Kidney (tissue), 14 donors: Measurements from ENCODE around the gene PPT1. TPM values are rescaled to one million over a fixed set of nuclear protein-coding genes. Genes with fewer than 3 reads are reported as not detected.

Experiments
- DNase-seq, 5 donors: peaks; one replicate each; pipeline ENCODE4 v3.0.0-alpha.2; 2013 to 2020
- FAIRE-seq: peaks from 2 replicates; lab custom pipeline; 2012; peaks lifted over from hg19 to GRCh38; lab: Jason Lieb, UNC
- H3K27ac ChIP-seq, 2 donors: one replicate each; pipeline ENCODE4 v1.7.0; 2013; ENCODE audit warnings: low read depth in 2 of 2, low read length in 2 of 2, inconsistent platforms in 1 of 2
- H3K27me3 ChIP-seq: one replicate; pipeline ENCODE4 v1.7.1; 2013; ENCODE audit warnings: low read length, inconsistent platforms; ENCODE audit not compliant: control insufficient read depth, insufficient read depth
- H3K36me3 ChIP-seq, 3 donors: one replicate each; pipeline versions ENCODE4 v1.7.0 to v1.7.1; 2013; ENCODE audit warnings: low read length in 3 of 3, control low read depth in 1 of 3, inconsistent platforms in 1 of 3; ENCODE audit not compliant: insufficient read depth in 3 of 3, control insufficient read depth in 2 of 3
- H3K4me1 ChIP-seq, 3 donors: one replicate each; pipeline versions ENCODE4 v1.7.0 to v1.7.1; 2013; ENCODE audit warnings: low read length in 3 of 3, inconsistent platforms in 1 of 3, low read depth in 1 of 3; ENCODE audit not compliant: control insufficient read depth in 2 of 3, insufficient read depth in 2 of 3
- H3K4me3 ChIP-seq, 3 donors: one replicate each; pipeline versions ENCODE4 v1.7.0 to v1.8.1; 2013; ENCODE audit warnings: low read length in 3 of 3, control low read depth in 1 of 3, inconsistent platforms in 1 of 3
- H3K9ac ChIP-seq, 3 donors: one replicate each; pipeline versions ENCODE4 v1.7.0 to v1.7.1; 2013; ENCODE audit warnings: low read length in 3 of 3, control low read depth in 1 of 3, inconsistent platforms in 1 of 3
- H3K9me3 ChIP-seq, 3 donors: one replicate each; pipeline versions ENCODE4 v1.7.0 to v1.7.1; 2013; ENCODE audit warnings: low read length in 3 of 3, control low read depth in 1 of 3, inconsistent platforms in 1 of 3; ENCODE audit not compliant: control insufficient read depth in 2 of 3, insufficient read depth in 1 of 3
- CTCF ChIP-seq: IDR thresholded peaks from 3 replicates; pipeline ENCODE4 v1.5.1; 2012; ENCODE audit warnings: mild to moderate bottlenecking, moderate library complexity, borderline replicate concordance; ENCODE audit not compliant: insufficient read depth; ENCODE audit errors: extremely low read depth
- intact Hi-C: fragments of 100-400 bp; cut with DNase I; formaldehyde crosslinking; loops from one replicate; pipeline ENCODE4 v1.11.1; 2022
- polyA plus RNA-seq: library from polyadenylated mRNA; stranded (reverse); fragments of 350-450 nt; fragmentation: Illumina TruSeq; extraction: RNeasy Lipid Tissue Mini Kit (QIAGEN cat#74804); gene quantifications from one replicate; pipeline ENCODE4 v1.2.3, GENCODE V29; 2014; ENCODE audit warnings: low read depth, low replicate concordance; ENCODE audit not compliant: insufficient read depth
- total RNA-seq: library from RNA; stranded (reverse); fragmentation: NEBNext Ultra II Directional; extraction: Animal tissue kit (Norgen Biotek cat#: 25700); gene quantifications from one replicate; pipeline ENCODE4 v1.2.1, GENCODE V29; 2021
- donor health status: control.
- donor health status: control.
- donor health status: control.
- donor health status: control.
- donor health status: control.
- donor health status: DM: yes; HTN: yes; CAD: no.
- donor health status: Normal renal cell carcinoma (clear cell type).

Gene PPT1
- total and polyA plus RNA-seq, 2 donors from 2014 or later: 95.5 to 110 TPM

DNA sequence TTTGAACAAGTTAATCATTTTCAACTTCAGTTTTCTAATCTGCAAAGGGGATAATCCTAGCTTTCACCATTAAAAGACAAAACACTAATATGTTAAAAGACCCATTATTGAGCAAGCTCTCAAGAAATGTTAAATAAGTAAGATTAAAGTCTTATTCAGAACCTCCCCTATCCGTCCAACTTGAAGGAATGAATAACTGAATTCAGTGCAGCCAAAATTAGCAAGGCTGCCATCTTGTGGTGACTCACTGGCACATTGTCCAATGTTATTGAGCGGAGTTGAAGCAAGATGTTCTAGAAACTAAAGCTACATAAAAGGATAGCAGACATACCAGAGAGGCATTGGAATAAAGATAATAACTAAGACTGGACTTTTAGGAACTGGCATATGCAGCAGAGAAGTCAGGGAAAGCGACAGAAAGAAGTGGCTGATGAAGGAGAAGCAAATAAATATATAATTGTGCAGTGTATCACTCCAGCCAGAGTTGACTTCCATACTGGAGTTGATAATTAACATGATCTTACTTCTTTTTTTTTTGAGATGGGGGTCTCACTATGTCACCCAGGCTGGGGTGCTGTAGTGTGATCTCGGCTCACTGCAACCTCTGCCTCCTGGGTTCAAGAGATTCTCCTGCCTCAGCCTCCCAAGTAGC, 64.7 kb downstream of the PPT1 start:
- Histone ChIP-seq H3K4me3 (no peak overlapping the region), H3K9me3 (no peaks in the 10 kb centered on the region), H3K27ac (no peak overlapping the region), H3K4me1 (no peaks in the 10 kb centered on the region), H3K36me3 (no peaks in the 10 kb centered on the region), H3K9ac (no peak overlapping the region), H3K27me3 (no peaks in the 10 kb centered on the region)
- peak; percentile 66 for TF ChIP-seq CTCF
- FAIRE-seq (peak; percentile 51), DNase-seq (peak in 3 of 5 donors; percentile 43 to 75 (median 72))
- intact Hi-C loops: no loop called here

DNA sequence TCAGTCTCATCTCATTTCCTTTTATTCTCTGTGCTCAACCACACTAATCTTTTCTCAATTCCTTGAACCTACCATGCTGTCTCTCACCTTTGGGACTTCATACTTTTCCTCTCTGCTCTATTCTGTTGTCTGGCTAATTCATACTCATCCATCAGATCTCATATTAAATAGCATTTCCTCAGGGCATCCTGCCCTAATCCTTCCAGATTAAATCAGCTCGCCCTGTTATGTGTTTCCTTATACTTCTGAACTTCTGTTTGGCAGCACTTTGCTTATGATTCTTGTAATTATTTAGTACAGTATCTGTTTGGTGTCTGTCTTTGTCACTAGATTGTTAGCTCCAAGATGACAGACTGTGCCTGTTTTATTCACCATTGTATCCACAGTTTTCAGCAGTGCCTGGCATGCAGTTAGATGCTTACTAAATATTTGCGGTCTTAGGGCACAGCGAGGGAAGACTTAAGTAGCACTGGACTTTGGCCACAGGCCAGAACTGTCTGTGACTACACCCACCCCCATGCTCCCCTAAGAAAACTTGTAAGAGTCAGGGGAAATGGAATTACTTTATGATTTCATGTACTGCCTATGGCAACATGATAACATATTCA, 66.4 kb downstream of the PPT1 start:
- intact Hi-C loops: no loop called here
- no peak for FAIRE-seq
- no peak for TF ChIP-seq CTCF
- peaks cover 0 to 5% (median 0%) of the 10 kb centered on the region in 3 donors for H3K9me3 ChIP-seq
- DNase-seq: peak in 1 of 5 donors; percentile 16
- no peaks in the 10 kb centered on the region for H3K27me3 ChIP-seq
- no peaks in the 10 kb centered on the region for H3K36me3 ChIP-seq
- no peak overlapping the region for H3K9ac ChIP-seq
- no peak overlapping the region for H3K27ac ChIP-seq
- H3K4me1 ChIP-seq: no peaks in the 10 kb centered on the region
- H3K4me3 ChIP-seq: no peak overlapping the region

DNA sequence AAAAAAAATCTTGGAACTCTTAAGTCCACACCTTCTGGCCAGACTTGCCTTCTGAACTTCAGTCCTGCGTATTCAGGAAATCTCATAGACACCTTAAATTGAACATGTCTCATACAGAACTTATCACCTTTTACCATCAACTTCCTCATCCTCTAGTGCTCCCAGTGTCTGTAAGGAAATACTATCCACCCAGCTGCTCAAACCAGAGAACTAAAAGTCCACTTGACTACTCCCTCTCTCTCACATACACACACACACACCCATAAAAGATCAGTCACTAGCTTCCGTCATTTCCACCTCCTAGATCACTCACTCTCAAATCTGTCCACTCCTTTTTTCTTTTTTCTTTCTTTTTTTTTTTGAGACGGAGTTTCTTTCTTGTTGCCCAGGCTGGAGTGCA, 67.4 kb downstream of the PPT1 start:
- FAIRE-seq: no peak

More for the DNA sequence above, 67.4 kb downstream of the PPT1 start:
- no peaks in the 10 kb centered on the region for H3K36me3 ChIP-seq
- no peak overlapping the region for H3K27ac ChIP-seq
- H3K9ac ChIP-seq: no peak overlapping the region
- H3K27me3 ChIP-seq: no peaks in the 10 kb centered on the region
- H3K4me1 ChIP-seq: no peaks in the 10 kb centered on the region
- peaks cover 0 to 5% (median 0%) of the 10 kb centered on the region in 3 donors for H3K9me3 ChIP-seq
- intact Hi-C loops: no loop called here
- no peak for TF ChIP-seq CTCF
- no peak overlapping the region for H3K4me3 ChIP-seq
- DNase-seq: no peak
